Measurements from ENCODE around the gene GRPEL1. TPM values are rescaled to one million over a fixed set of nuclear protein-coding genes. Genes with fewer than 3 reads are reported as not detected.

Gene GRPEL1
- polyA plus RNA-seq, 1 donor from 2014 or later = 28.5 TPM

DNA sequence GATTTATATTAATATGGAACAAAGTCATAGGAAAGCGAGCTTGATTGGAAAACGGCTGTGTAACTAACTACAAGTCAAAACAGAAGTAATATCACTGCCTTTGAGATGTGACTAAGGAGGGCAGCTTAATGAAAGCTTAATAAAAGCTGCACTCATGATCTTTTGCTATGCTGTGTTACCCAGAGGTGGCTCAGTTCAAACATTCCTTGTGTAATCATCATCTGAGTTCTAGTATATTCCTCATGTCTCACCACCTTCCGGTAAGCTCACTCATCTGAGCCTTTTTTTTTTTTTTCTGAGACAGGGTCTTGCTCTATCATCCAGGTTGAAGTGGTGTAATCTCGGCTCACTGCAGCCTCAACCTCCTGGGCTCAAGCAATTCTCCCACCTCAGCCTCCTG lies 5.0 kb downstream of the GRPEL1 start:
- Histone ChIP-seq H2AFZ (ENCODE audit: low read depth, low read length) (no peak overlapping the region), H3K27ac (ENCODE audit: low read length) (no peak overlapping the region), H3K9ac (ENCODE audit: low read length) (no peak overlapping the region), H3K4me3 (ENCODE audit: low read length) (no peak overlapping the region), H3K4me2 (ENCODE audit: low read length) (no peak overlapping the region), H3K27me3 (ENCODE audit: insufficient read depth, low read depth, low read length) (no peaks in the 10 kb centered on the region), H3K79me2 (replicated peaks; ENCODE audit: insufficient read depth, low read length) (peaks cover 12% of the 10 kb centered on the region), H3K9me3 (ENCODE audit: low read length) (no peaks in the 10 kb centered on the region), H4K20me1 (ENCODE audit: insufficient read depth) (no peaks in the 10 kb centered on the region), H3F3A (ENCODE audit: insufficient read depth, low read length, poor library complexity, severe bottlenecking) (no peaks in the 10 kb centered on the region), H3K36me3 (ENCODE audit: insufficient read depth, low read length) (peaks cover 10% of the 10 kb centered on the region), H3K9me2 (ENCODE audit: insufficient read depth, low read length) (no peaks in the 10 kb centered on the region)
- TF ChIP-seq CTCF (IDR thresholded peaks at IDR 0.05; ENCODE audit: poor library complexity, severe bottlenecking) = no peak
- TF ChIP-seq RAD21 (conservative IDR thresholded peaks at IDR 0.05) = no peak
- TF ChIP-seq MXI1 (conservative IDR thresholded peaks at IDR 0.05; ENCODE audit: poor library complexity, severe bottlenecking) = no peak
- TF ChIP-seq REST (IDR thresholded peaks at IDR 0.05; ENCODE audit: borderline replicate concordance) = no peak
- TF ChIP-seq POLR2AphosphoS5 (IDR thresholded peaks at IDR 0.05) = no peak
- TF ChIP-seq SMC3 (conservative IDR thresholded peaks at IDR 0.05; ENCODE audit: poor library complexity) = no peak
- TF ChIP-seq EZH2 (IDR thresholded peaks at IDR 0.05; ENCODE audit: borderline replicate concordance, insufficient read depth, low read length, poor library complexity, severe bottlenecking) = no peak

DNA sequence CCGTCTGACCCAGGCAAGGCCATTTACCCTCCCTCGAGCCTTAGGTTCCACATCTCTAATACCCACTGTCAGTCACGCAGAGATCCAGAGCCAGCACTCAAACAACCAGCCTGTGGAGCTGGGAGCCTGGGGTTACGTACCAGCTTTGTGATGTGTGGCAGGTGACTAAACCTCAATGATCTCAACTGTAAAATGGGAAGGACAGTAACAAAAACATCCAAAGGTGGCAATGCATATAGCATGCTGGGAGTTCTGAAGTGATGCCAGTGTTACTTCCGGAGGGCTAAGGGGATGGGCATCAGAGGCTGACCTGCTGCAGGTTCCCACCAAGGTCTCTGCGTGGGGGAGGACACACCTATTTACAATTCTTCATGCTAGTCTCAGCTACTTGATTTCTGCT lies 6.0 kb downstream of the GRPEL1 start:
- H3K36me3 ChIP-seq (ENCODE audit: insufficient read depth, low read length) = peaks cover 10% of the 10 kb centered on the region
- H2AFZ ChIP-seq (ENCODE audit: low read depth, low read length) = no peak overlapping the region
- H4K20me1 ChIP-seq (ENCODE audit: insufficient read depth) = no peaks in the 10 kb centered on the region
- no peak for TF ChIP-seq EP300 (conservative IDR thresholded peaks at IDR 0.05; ENCODE audit: poor library complexity, severe bottlenecking)
- no peak for TF ChIP-seq CTCF (IDR thresholded peaks at IDR 0.05; ENCODE audit: poor library complexity, severe bottlenecking)
- no peak for TF ChIP-seq TAF1 (IDR thresholded peaks at IDR 0.05; ENCODE audit: low read depth)
- no peak for TF ChIP-seq POLR2AphosphoS5 (IDR thresholded peaks at IDR 0.05)
- no peak for TF ChIP-seq SMC3 (conservative IDR thresholded peaks at IDR 0.05; ENCODE audit: poor library complexity)
- TF ChIP-seq EZH2 (IDR thresholded peaks at IDR 0.05; ENCODE audit: borderline replicate concordance, insufficient read depth, low read length, poor library complexity, severe bottlenecking) = no peak
- TF ChIP-seq RAD21 (conservative IDR thresholded peaks at IDR 0.05) = no peak
- no peak for TF ChIP-seq REST (IDR thresholded peaks at IDR 0.05; ENCODE audit: borderline replicate concordance)
- no peak for TF ChIP-seq MXI1 (conservative IDR thresholded peaks at IDR 0.05; ENCODE audit: poor library complexity, severe bottlenecking)
- no peak overlapping the region for H3K4me2 ChIP-seq (ENCODE audit: low read length)
- no peak overlapping the region for H3K4me3 ChIP-seq (ENCODE audit: low read length)
- peaks cover 9% of the 10 kb centered on the region for H3K79me2 ChIP-seq (replicated peaks; ENCODE audit: insufficient read depth, low read length)
- H3K27me3 ChIP-seq (ENCODE audit: insufficient read depth, low read depth, low read length) = no peaks in the 10 kb centered on the region
- no peak overlapping the region for H3K27ac ChIP-seq (ENCODE audit: low read length)
- no peak overlapping the region for H3K9ac ChIP-seq (ENCODE audit: low read length)
- no peaks in the 10 kb centered on the region for H3F3A ChIP-seq (ENCODE audit: insufficient read depth, low read length, poor library complexity, severe bottlenecking)
- no peaks in the 10 kb centered on the region for H3K9me3 ChIP-seq (ENCODE audit: low read length)
- no peaks in the 10 kb centered on the region for H3K9me2 ChIP-seq (ENCODE audit: insufficient read depth, low read length)

Measured in neural cell (in vitro differentiated cells).